ENCODE measurements around the gene NEU3. TPM values are rescaled to one million over a fixed set of nuclear protein-coding genes. Genes with fewer than 3 reads are reported as not detected.

Gene NEU3
- total and polyA plus RNA-seq, 2 donors (not counting 1 experiment from before 2014, with no cell fraction given): 17.0 to 17.4 TPM

DNA sequence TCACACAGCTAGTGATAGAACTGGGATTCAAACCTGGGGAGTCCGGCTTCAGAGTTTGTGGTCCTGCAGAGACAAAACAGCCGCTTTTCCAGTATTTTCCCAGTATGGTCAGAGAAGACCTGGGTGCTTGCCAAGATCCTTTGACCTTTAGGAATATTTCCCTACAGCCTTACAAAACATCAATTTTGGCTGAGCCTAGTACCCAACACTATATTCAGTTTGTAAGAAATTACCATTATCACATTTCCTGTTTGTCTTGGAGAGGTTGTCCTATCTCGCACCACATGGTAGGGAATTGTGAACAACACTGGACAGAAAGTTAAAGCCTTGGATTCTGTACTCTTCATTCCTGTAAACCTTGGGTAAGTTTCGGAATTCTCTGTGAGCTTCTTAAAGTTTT lies 10.7 kb upstream of the NEU3 start:
- ChIA-PET CTCF (no interaction called here), POLR2A (no interaction called here)
- Histone ChIP-seq H3K36me3 (replicated peaks in 1 of 2; ENCODE audit: control extremely low read depth in 1 of 2, control insufficient read depth in 1 of 2, extremely low read depth in 1 of 2, insufficient read depth in 2 of 2, low read length in 1 of 2) (peaks cover 2 to 56% of the 10 kb centered on the region in 2 experiments), H3K27me3 (replicated peaks in 1 of 4; ENCODE audit: control extremely low read depth in 1 of 4, control insufficient read depth in 3 of 4, insufficient read depth in 4 of 4, low read length in 3 of 4) (no peaks in the 10 kb centered on the region), H4K20me1 (ENCODE audit: control insufficient read depth, insufficient read depth, low read length, poor library complexity, severe bottlenecking) (peaks cover 17% of the 10 kb centered on the region), H3K4me2 (replicated peaks; ENCODE audit: low read depth, low read length, poor library complexity, severe bottlenecking) (no peak overlapping the region), H3K4me3 (ENCODE audit: control extremely low read depth in 1 of 5, extremely low read depth in 1 of 5, insufficient read depth in 1 of 5, low read depth in 2 of 5, low read length in 4 of 5) (no peak overlapping the region), H2AFZ (ENCODE audit: insufficient read depth, low read depth, low read length, poor library complexity, severe bottlenecking) (no peak overlapping the region), H3K9me3 (ENCODE audit: control extremely low read depth in 1 of 3, control insufficient read depth in 2 of 3, insufficient read depth in 1 of 3, low read length in 2 of 3) (no peaks in the 10 kb centered on the region), H3K27ac (ENCODE audit: low read length in 2 of 2) (no peak overlapping the region), H3K4me1 (ENCODE audit: control insufficient read depth in 2 of 2, insufficient read depth in 2 of 2, low read length in 2 of 2) (no peaks in the 10 kb centered on the region), H3K9ac (ENCODE audit: low read length) (no peak overlapping the region), H3K79me2 (ENCODE audit: control insufficient read depth, insufficient read depth, low read length) (peaks cover 13% of the 10 kb centered on the region)
- ATAC-seq (ENCODE audit: low read depth) (no peak), DNase-seq (no peak)
- Mint-ChIP-seq H3K4me1 (peaks cover 8% of the 10 kb centered on the region), H3K4me3 (no peak overlapping the region), H3K27ac (no peak overlapping the region), H3K9me3 (ENCODE audit: insufficient read depth) (no peaks in the 10 kb centered on the region), H3K27me3 (no peaks in the 10 kb centered on the region)
- 100% methylated on average over 1 of the region's 4 CpGs for WGBS (ENCODE audit: insufficient coverage)
- intact Hi-C loops (cut with micrococcal nuclease): no loop called here
- TF ChIP-seq EZH2 (IDR thresholded peaks at IDR 0.05; ENCODE audit: borderline replicate concordance, insufficient read depth, low read depth, low read length, poor library complexity, severe bottlenecking): no peak
- TF ChIP-seq, protein P1, sequence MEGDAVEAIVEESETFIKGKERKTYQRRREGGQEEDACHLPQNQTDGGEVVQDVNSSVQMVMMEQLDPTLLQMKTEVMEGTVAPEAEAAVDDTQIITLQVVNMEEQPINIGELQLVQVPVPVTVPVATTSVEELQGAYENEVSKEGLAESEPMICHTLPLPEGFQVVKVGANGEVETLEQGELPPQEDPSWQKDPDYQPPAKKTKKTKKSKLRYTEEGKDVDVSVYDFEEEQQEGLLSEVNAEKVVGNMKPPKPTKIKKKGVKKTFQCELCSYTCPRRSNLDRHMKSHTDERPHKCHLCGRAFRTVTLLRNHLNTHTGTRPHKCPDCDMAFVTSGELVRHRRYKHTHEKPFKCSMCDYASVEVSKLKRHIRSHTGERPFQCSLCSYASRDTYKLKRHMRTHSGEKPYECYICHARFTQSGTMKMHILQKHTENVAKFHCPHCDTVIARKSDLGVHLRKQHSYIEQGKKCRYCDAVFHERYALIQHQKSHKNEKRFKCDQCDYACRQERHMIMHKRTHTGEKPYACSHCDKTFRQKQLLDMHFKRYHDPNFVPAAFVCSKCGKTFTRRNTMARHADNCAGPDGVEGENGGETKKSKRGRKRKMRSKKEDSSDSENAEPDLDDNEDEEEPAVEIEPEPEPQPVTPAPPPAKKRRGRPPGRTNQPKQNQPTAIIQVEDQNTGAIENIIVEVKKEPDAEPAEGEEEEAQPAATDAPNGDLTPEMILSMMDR (IDR thresholded peaks at IDR 0.05): no peak

DNA sequence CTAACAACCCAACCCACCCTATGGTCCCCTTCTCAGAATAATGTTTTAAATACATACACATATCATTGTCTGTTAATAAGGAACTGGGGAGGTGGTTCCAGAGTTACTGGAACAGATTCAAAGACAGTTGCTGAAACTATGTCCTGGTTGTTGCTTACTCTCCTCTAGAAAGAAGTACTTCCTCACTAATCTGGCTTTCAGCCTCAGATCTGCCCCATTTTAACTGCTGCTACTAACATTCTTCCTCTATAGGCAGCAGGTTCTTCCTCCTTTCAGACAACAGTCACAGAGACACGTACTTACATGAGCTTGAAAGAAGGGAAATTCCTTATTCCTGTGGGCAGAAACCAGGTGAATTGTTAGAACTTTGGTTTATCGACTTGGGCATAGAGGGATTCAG lies 8.1 kb upstream of the NEU3 start:
- H3K27ac ChIP-seq (ENCODE audit: low read length in 2 of 2): no peak overlapping the region
- Mint-ChIP-seq H3K4me1 (peaks cover 5% of the 10 kb centered on the region), H3K27ac (no peak overlapping the region), H3K27me3 (no peaks in the 10 kb centered on the region), H3K4me3 (no peak overlapping the region), H3K9me3 (ENCODE audit: insufficient read depth) (no peaks in the 10 kb centered on the region)
- no peaks in the 10 kb centered on the region for H3K79me2 ChIP-seq (ENCODE audit: control insufficient read depth, insufficient read depth, low read length)
- no peaks in the 10 kb centered on the region for H3K9me3 ChIP-seq (ENCODE audit: control extremely low read depth in 1 of 3, control insufficient read depth in 2 of 3, insufficient read depth in 1 of 3, low read length in 2 of 3)
- ChIA-PET POLR2A (no interaction called here), CTCF (interaction anchor here (1.4 kb wide), 1 partner anchor 50 kb away, joined by 3 read pairs; no protein-coding TSS in a partner anchor)
- no peak overlapping the region for H2AFZ ChIP-seq (ENCODE audit: insufficient read depth, low read depth, low read length, poor library complexity, severe bottlenecking)
- H3K27me3 ChIP-seq (replicated peaks in 1 of 4; ENCODE audit: control extremely low read depth in 1 of 4, control insufficient read depth in 3 of 4, insufficient read depth in 4 of 4, low read length in 3 of 4): no peaks in the 10 kb centered on the region
- no peaks in the 10 kb centered on the region for H4K20me1 ChIP-seq (ENCODE audit: control insufficient read depth, insufficient read depth, low read length, poor library complexity, severe bottlenecking)
- H3K4me1 ChIP-seq (ENCODE audit: control insufficient read depth in 2 of 2, insufficient read depth in 2 of 2, low read length in 2 of 2): no peaks in the 10 kb centered on the region
- ATAC-seq (ENCODE audit: low read depth) (no peak), DNase-seq (no peak)
- TF ChIP-seq, protein P1 (IDR thresholded peaks at IDR 0.05): no peak
- TF ChIP-seq EZH2 (IDR thresholded peaks at IDR 0.05; ENCODE audit: borderline replicate concordance, insufficient read depth, low read depth, low read length, poor library complexity, severe bottlenecking): no peak
- intact Hi-C loops (cut with micrococcal nuclease): no loop called here
- no peak overlapping the region for H3K4me3 ChIP-seq (ENCODE audit: control extremely low read depth in 1 of 5, extremely low read depth in 1 of 5, insufficient read depth in 1 of 5, low read depth in 2 of 5, low read length in 4 of 5)
- WGBS (ENCODE audit: insufficient coverage): no CpG with 5 or more reads among the region's 2 CpGs
- H3K4me2 ChIP-seq (replicated peaks; ENCODE audit: low read depth, low read length, poor library complexity, severe bottlenecking): no peak overlapping the region
- no peak overlapping the region for H3K9ac ChIP-seq (ENCODE audit: low read length)
- peaks cover 2 to 31% of the 10 kb centered on the region in 2 experiments for H3K36me3 ChIP-seq (replicated peaks in 1 of 2; ENCODE audit: control extremely low read depth in 1 of 2, control insufficient read depth in 1 of 2, extremely low read depth in 1 of 2, insufficient read depth in 2 of 2, low read length in 1 of 2)

All from B cell (primary cell).